RWPE2 (cell line): ENCODE data around the gene CTF1.
A peak's percentile ranks its signal among the peaks of the same experiment; 100 is the strongest.

ENCODE experiments used
- ATAC-seq: fragments of 200-7000 bp; cut with Tn5 transposase; 3 replicates; pipeline ENCODE4 v1.9.1; 2021; ENCODE audit warnings: low read depth
- DNase-seq: peaks from one replicate; pipeline ENCODE4 v3.0.0-alpha.2; 2020; ENCODE audit warnings: low spot score
- H3K27ac ChIP-seq: fragments of 450-650 bp; 2 replicates; pipeline ENCODE4 v1.5.1; 2017; ENCODE audit warnings: mild to moderate bottlenecking; ENCODE audit not compliant: poor library complexity, severe bottlenecking
- H3K27me3 ChIP-seq: fragments of 250-450 bp; sonication (Bioruptor Pico); 2 replicates; pipeline ENCODE4 v1.5.1; 2021; ENCODE audit warnings: mild to moderate bottlenecking, moderate library complexity; ENCODE audit not compliant: insufficient read depth, poor library complexity, severe bottlenecking
- H3K36me3 ChIP-seq: fragments of 250-450 bp; sonication (Bioruptor Pico); 2 replicates; pipeline ENCODE4 v1.5.1; 2020; ENCODE audit warnings: low read depth, mild to moderate bottlenecking, moderate library complexity
- H3K4me1 ChIP-seq: fragments of 250-450 bp; sonication (Bioruptor Pico); 2 replicates; pipeline ENCODE4 v1.5.1; 2021; ENCODE audit warnings: mild to moderate bottlenecking, moderate library complexity; ENCODE audit not compliant: insufficient read depth, poor library complexity, severe bottlenecking
- H3K4me3 ChIP-seq: fragments of 250-450 bp; sonication (Bioruptor Pico); 2 replicates; pipeline ENCODE4 v1.5.1; 2021; ENCODE audit warnings: mild to moderate bottlenecking, moderate library complexity; ENCODE audit not compliant: severe bottlenecking
- H3K9me3 ChIP-seq: fragments of 250-450 bp; sonication (Bioruptor Pico); 2 replicates; pipeline ENCODE4 v1.5.1; 2021; ENCODE audit warnings: mild to moderate bottlenecking, moderate library complexity; ENCODE audit not compliant: severe bottlenecking
- TF ChIP-seq, protein P1 (sequence below): fragments of 450-650 bp; IDR thresholded peaks from one replicate; pipeline ENCODE4 v1.5.1; 2017; ENCODE audit warnings: mild to moderate bottlenecking, moderate library complexity; ENCODE audit not compliant: poor library complexity, severe bottlenecking

The CTF1 gene

DNA sequence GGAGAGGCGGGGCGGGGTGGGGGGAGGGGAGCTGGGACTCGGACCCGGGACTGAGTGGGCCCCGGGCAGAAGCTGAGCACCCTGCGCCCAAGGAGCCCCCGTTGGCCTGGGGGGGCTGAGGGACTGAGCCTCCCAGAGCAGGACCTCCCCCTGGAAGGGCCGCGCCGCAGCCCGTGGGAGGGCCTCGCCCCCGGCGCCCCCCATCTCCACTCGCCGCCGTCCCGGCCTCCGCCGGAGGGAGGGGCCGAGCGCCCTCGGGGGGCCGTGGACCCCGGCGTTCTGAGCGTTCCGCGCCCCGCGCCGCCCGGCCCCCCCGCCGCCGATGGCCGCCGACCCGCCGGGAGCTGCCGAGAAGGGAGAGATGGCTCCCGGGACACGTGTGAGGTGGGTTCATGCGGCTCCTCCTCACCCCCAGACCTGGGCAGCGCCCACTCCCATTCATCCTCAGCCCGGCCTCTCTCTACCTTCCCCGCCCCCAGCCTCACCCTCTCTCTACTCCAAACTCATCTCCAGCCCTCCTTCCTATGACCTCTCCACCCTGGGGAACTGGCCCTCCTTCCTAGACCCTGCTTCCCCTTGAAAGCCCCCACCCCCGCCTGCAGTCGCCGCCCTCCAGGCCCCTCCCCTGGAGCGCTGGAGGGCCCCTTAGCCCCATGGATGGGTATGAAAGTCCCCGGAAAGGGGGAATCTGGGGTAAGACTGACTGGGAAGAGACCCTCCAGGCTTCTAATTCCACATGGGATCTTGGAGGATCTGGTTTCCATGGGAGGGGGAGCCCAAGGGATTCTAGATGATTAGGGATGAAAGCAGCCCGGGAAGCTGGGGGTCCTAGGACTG, 27.9 kb downstream of the CTF1 start:
- no peak for DNase-seq
- Histone ChIP-seq H3K27ac (peak overlapping the region; percentile 68), H3K9me3 (no peaks in the 10 kb centered on the region)

DNA sequence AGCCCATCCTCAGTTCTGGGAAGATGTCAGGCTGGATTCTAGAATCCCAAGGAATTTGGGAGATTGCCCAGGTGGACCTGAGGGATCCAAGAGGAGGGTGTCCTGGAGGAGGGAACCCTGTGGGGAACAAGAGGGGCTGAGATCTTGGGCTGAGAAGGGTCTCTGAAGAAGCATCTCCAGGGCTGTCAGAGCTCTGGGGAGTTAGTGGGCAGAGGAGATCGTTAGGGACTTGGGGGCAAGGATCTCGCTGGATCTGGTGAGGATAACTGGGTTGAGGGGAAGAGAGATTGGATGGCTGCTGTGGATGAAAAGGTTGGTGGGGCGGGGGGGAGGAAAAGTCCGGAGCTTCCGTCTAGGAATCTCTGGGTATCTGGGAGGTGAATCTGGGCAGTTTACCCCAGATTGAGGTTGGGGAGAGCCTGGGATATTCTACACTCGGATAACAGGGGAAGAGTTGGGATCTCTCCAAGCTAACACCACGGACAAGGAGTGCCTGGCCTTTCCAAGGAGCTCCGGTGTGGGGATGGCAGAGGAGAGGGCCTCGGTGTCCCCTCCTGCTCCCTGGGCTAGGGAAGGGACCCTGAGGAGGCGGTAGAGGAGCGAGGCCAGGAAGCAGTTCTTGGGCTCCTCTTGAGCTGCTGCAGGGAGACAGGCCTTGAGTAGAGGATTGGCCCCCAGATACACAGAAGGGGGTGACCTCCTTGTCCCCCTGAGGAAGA, 28.7 kb downstream of the CTF1 start:
- DNase-seq (no peak), ATAC-seq (no peak)
- H3K27me3 ChIP-seq, result no peaks in the 10 kb centered on the region
- TF ChIP-seq, protein P1, sequence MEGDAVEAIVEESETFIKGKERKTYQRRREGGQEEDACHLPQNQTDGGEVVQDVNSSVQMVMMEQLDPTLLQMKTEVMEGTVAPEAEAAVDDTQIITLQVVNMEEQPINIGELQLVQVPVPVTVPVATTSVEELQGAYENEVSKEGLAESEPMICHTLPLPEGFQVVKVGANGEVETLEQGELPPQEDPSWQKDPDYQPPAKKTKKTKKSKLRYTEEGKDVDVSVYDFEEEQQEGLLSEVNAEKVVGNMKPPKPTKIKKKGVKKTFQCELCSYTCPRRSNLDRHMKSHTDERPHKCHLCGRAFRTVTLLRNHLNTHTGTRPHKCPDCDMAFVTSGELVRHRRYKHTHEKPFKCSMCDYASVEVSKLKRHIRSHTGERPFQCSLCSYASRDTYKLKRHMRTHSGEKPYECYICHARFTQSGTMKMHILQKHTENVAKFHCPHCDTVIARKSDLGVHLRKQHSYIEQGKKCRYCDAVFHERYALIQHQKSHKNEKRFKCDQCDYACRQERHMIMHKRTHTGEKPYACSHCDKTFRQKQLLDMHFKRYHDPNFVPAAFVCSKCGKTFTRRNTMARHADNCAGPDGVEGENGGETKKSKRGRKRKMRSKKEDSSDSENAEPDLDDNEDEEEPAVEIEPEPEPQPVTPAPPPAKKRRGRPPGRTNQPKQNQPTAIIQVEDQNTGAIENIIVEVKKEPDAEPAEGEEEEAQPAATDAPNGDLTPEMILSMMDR, result no peak
- no peaks in the 10 kb centered on the region; the same call in 1 of the 2 replicates for H3K36me3 ChIP-seq
- H3K27ac ChIP-seq, result peak overlapping the region; percentile 68
- H3K4me1 ChIP-seq, result peaks cover 2% of the 10 kb centered on the region
- peak overlapping the region; percentile 51 for H3K4me3 ChIP-seq
- no peaks in the 10 kb centered on the region for H3K9me3 ChIP-seq

More for the DNA sequence above, 27.9 kb downstream of the CTF1 start:
- no peak for ATAC-seq
- Histone ChIP-seq H3K4me1 (peaks cover 2% of the 10 kb centered on the region), H3K27me3 (no peaks in the 10 kb centered on the region), H3K4me3 (peak overlapping the region; percentile 51), H3K36me3 (no peaks in the 10 kb centered on the region)
- TF ChIP-seq, protein P1, result no peak

DNA sequence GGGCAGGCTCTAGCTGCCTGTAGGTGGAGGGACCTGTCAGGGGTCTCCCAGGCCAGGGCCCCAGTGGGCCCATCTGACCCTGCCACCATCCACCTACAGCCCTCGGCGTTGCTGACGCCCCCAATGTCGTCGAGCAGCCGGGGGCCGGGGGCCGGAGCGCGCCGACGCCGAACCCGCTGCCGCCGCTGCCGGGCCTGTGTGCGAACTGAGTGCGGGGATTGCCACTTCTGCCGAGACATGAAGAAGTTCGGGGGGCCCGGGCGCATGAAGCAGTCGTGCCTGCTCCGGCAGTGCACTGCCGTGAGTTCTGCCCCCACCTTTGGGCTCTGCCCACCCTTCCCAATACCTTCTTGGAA, 29.2 kb downstream of the CTF1 start:
- H3K4me3 ChIP-seq, result no peak overlapping the region
- H3K36me3 ChIP-seq, result peaks cover 3% of the 10 kb centered on the region
- ATAC-seq, result no peak
- H3K27ac ChIP-seq, result peak overlapping the region; percentile 68
- no peaks in the 10 kb centered on the region for H3K27me3 ChIP-seq
- no peak for DNase-seq
- peaks cover 2% of the 10 kb centered on the region for H3K4me1 ChIP-seq
- H3K9me3 ChIP-seq, result no peaks in the 10 kb centered on the region
- TF ChIP-seq, protein P1, result no peak

DNA sequence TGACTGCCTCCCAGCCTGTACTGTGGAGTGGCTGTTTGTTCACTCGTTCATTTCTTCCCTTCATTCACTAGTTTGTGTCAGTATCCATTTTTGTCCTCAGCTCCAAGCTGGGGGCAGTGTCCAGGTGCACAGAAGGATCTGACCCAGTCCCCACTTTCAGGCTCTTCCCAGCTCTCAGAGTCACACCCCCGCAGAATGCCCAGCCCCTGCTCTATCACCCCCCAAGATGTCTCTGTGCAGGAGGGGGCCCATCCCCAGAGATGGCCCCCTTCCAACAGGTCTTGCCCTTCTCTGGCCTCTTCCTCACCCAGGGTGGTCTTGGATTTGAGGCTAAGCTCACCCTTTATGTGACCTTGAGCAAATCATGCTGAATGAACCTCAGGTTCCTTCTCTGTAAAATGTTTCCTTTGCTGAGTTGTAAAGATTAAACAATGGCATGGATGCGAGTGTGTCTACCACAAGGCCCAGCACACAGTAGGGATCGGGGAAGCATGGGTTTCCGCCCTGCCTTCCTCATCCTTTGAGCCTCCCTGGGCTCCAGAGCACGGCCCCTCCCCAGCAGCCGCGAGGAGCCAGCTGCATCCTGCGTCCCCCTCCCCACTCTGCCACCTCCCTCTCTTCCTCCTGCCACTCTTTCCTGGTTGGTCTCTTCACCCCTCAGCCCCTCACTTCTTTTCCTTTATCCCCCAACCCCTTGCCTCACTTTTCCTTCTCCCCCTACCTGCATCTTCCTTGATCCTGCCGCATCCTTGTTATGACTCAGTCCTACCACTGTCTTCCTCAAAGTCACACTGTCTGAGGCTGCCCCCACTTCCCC, 29.8 kb downstream of the CTF1 start:
- ATAC-seq (no peak), DNase-seq (no peak)
- Histone ChIP-seq H3K27ac (no peak overlapping the region), H3K27me3 (no peaks in the 10 kb centered on the region), H3K36me3 (peaks cover 9% of the 10 kb centered on the region), H3K9me3 (no peaks in the 10 kb centered on the region), H3K4me1 (peaks cover 2% of the 10 kb centered on the region), H3K4me3 (no peak overlapping the region)
- TF ChIP-seq, protein P1, result no peak
